Fibroblast of lung (primary cell): Measurements from ENCODE around the gene ACSS1. TPM values are rescaled to one million over a fixed set of nuclear protein-coding genes. Genes with fewer than 3 reads are reported as not detected.

ENCODE experiments used
- DNase-seq, 2 donors: peaks; one replicate each; pipeline versions ENCODE4 v3.0.0 to v3.0.0-alpha.2; 2010; ENCODE audit warnings: low read depth in 2 of 2
- H2AFZ ChIP-seq: 2 replicates; pipeline ENCODE4 v1.5.1; 2012; ENCODE audit warnings: low read length, control low read depth, inconsistent platforms
- H3K27ac ChIP-seq: 2 replicates; pipeline ENCODE4 v1.5.1; 2011; ENCODE audit warnings: low read length, control low read depth; ENCODE audit not compliant: insufficient read depth
- H3K27me3 ChIP-seq: 2 replicates; pipeline ENCODE4 v1.5.1; 2011; ENCODE audit warnings: mild to moderate bottlenecking, low read length; ENCODE audit not compliant: control insufficient read depth, insufficient read depth
- H3K36me3 ChIP-seq: 2 replicates; pipeline ENCODE4 v1.5.1; 2011; ENCODE audit warnings: low read length; ENCODE audit not compliant: control insufficient read depth, insufficient read depth
- H3K4me1 ChIP-seq: 2 replicates; pipeline ENCODE4 v1.5.1; 2011; ENCODE audit warnings: low read length; ENCODE audit not compliant: control insufficient read depth, insufficient read depth; ENCODE audit errors: extremely low read depth
- H3K4me2 ChIP-seq: 2 replicates; pipeline ENCODE4 v1.5.1; 2011; ENCODE audit warnings: low read length, control low read depth; ENCODE audit not compliant: insufficient read depth; ENCODE audit errors: extremely low read depth
- H3K4me3 ChIP-seq, 4 experiments: fragments of 200-600 bp in 1 of 4; sonication (generic) in 1 of 4; replicated peaks in 1 of 4; 2 replicates each; pipeline ENCODE4 v1.5.1; 2011 to 2016; ENCODE audit warnings: low read length in 4 of 4, low read depth in 3 of 4, mild to moderate bottlenecking in 3 of 4, control low read depth in 2 of 4, inconsistent platforms in 1 of 4, mixed read lengths in 1 of 4; ENCODE audit not compliant: insufficient read depth in 1 of 4; ENCODE audit errors: control extremely low read depth in 1 of 4
- H3K79me2 ChIP-seq: 2 replicates; pipeline ENCODE4 v1.5.1; 2012; ENCODE audit warnings: mild to moderate bottlenecking, low read length, inconsistent platforms; ENCODE audit not compliant: control insufficient read depth, insufficient read depth
- H3K9ac ChIP-seq: 2 replicates; pipeline ENCODE4 v1.5.1; 2011; ENCODE audit warnings: mild to moderate bottlenecking, low read length, control low read depth; ENCODE audit not compliant: insufficient read depth
- H3K9me3 ChIP-seq: 2 replicates; pipeline ENCODE4 v1.5.1; 2012; ENCODE audit warnings: low read depth, low read length; ENCODE audit not compliant: control insufficient read depth, insufficient read depth
- H4K20me1 ChIP-seq: 2 replicates; pipeline ENCODE4 v1.5.1; 2011; ENCODE audit warnings: low read length; ENCODE audit not compliant: control insufficient read depth, insufficient read depth; ENCODE audit errors: extremely low read depth
- CTCF ChIP-seq, 2 donors: IDR thresholded peaks in 1 of 2; conservative IDR thresholded peaks in 1 of 2; 1 replicate in 1 of 2; 2 replicates in 1 of 2; pipeline ENCODE4 v1.5.1; 2011 to 2012; ENCODE audit warnings: low read length in 2 of 2, control low read depth in 1 of 2, inconsistent platforms in 1 of 2, low read depth in 1 of 2, mild to moderate bottlenecking in 1 of 2
- EZH2 ChIP-seq: IDR thresholded peaks from 2 replicates; pipeline ENCODE4 v1.5.1; 2012; ENCODE audit warnings: low read length, control low read depth, mild to moderate bottlenecking; ENCODE audit errors: missing control alignments
- polyA plus RNA-seq, 2 donors: library from polyadenylated mRNA; depleted of rRNA in 1 of 2; stranded (reverse) in 1 of 2; unstranded in 1 of 2; fragments of >200 nt; gene quantifications; 2 replicates each; pipeline ENCODE4 v1.2.1, GENCODE V29; 2011 to 2012; ENCODE audit warnings: missing spikeins in 1 of 2
- total RNA-seq: library from RNA; depleted of rRNA; stranded (reverse); fragments of >200 nt; gene quantifications from 2 replicates; pipeline ENCODE4 v1.2.1, GENCODE V29; 2014

Gene ACSS1
- total and polyA plus RNA-seq, 2 donors (not counting 1 experiment from before 2014, with no cell fraction given), result 1.3 to 3.4 TPM

- TF ChIP-seq CTCF (conservative IDR thresholded peaks at IDR 0.05 in 1 of 2, IDR thresholded peaks at IDR 0.05 in 1 of 2; ENCODE audit: low read depth in 1 of 2, low read length in 2 of 2) (no peak), EZH2 (no peak)
- Histone ChIP-seq H2AFZ (no peak overlapping the region), H3K4me2 (no peak overlapping the region), H3K27ac (no peak overlapping the region), H3K36me3 (peaks cover 6% of the 10 kb centered on the region), H3K79me2 (no peaks in the 10 kb centered on the region), H3K4me3 (no peak overlapping the region), H3K27me3 (no peaks in the 10 kb centered on the region), H3K9ac (no peak overlapping the region), H3K4me1 (no peaks in the 10 kb centered on the region), H3K9me3 (no peaks in the 10 kb centered on the region), H4K20me1 (no peaks in the 10 kb centered on the region)
- DNase-seq, result no peak
Observed at GRCh38 chr20:24958506-24959385, 99.2 kb downstream of the ACSS1 start.

DNA sequence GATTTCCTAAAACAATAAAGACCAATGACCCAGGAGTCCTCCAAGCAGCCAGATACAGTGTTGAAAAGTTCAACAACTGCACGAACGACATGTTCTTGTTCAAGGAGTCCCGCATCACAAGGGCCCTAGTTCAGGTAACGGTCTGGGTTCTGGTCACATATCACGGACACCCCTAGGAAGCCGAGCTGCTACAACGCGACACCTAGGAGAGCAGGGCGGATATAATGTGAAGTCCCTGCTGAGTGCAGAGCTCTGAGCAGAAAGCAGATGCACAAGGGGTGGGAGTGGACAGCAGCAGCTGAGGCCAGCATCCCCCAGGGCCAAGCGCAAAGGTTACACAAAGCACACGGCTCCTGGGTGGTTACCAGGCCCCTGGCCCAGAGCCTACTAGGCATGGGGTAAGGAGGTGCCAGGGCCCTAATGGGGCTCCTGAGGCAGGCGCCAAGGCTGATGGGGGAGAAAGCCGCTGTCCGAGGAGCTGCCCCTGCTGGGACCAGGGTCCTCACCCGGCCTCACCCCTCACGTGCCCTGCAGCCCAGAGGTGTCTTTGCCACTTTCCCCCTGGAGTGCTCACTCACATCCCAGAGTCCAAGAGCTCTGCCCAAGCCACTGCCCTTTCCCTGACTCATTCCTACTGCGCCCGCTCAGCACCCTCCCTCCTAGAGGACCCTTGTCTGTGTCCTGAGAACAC is 100.5 kb downstream of the ACSS1 start:
- H3K36me3 ChIP-seq, result no peaks in the 10 kb centered on the region
- no peak overlapping the region for H3K27ac ChIP-seq
- no peak for DNase-seq
- H3K27me3 ChIP-seq, result no peaks in the 10 kb centered on the region
- H3K9ac ChIP-seq, result no peak overlapping the region
- H2AFZ ChIP-seq, result no peak overlapping the region
- no peaks in the 10 kb centered on the region for H3K4me1 ChIP-seq
- no peaks in the 10 kb centered on the region for H3K9me3 ChIP-seq
- no peaks in the 10 kb centered on the region for H3K79me2 ChIP-seq
- H3K4me3 ChIP-seq, result no peak overlapping the region
- H4K20me1 ChIP-seq, result no peaks in the 10 kb centered on the region
- TF ChIP-seq EZH2 (no peak), CTCF (conservative IDR thresholded peaks at IDR 0.05 in 1 of 2, IDR thresholded peaks at IDR 0.05 in 1 of 2; ENCODE audit: low read depth in 1 of 2, low read length in 2 of 2) (no peak)
- H3K4me2 ChIP-seq, result no peak overlapping the region

Other genes with a start within 250 kb of the ACSS1 start
- gene CST7, start 108.9 kb downstream of the ACSS1 start, total RNA-seq, result not detected in 2 replicates
- gene CST7, start 108.9 kb downstream of the ACSS1 start, polyA plus RNA-seq, result not detected in 2 replicates
- gene APMAP, start 65.4 kb downstream of the ACSS1 start, total RNA-seq, result 64.5 and 104 TPM in 2 replicates
- 72.5 and 79.2 TPM in 2 replicates for gene APMAP, start 65.4 kb downstream of the ACSS1 start, polyA plus RNA-seq
- not detected in 2 replicates for gene VSX1, start 24.0 kb upstream of the ACSS1 start, total RNA-seq
- gene VSX1, start 24.0 kb upstream of the ACSS1 start, polyA plus RNA-seq, result not detected in 2 replicates
- gene ENTPD6, start 137.6 kb upstream of the ACSS1 start, total RNA-seq, result 49.6 and 56.5 TPM in 2 replicates
- gene ENTPD6, start 137.6 kb upstream of the ACSS1 start, polyA plus RNA-seq, result 45.7 and 59.9 TPM in 2 replicates
- 81.7 and 89.5 TPM in 2 replicates for gene PYGB, start 189.9 kb upstream of the ACSS1 start, total RNA-seq
- gene PYGB, start 189.9 kb upstream of the ACSS1 start, polyA plus RNA-seq, result 37.0 and 45.9 TPM in 2 replicates